CD4-positive, alpha-beta T cell (primary cell): Measurements from ENCODE around the gene MYH3. TPM values are rescaled to one million over a fixed set of nuclear protein-coding genes. Genes with fewer than 3 reads are reported as not detected.

Experiments
- ATAC-seq: fragments of 200-7000 bp; cut with Tn5 transposase; one replicate; pipeline ENCODE4 v1.10.0; 2022; ENCODE audit warnings: mild to moderate bottlenecking; ENCODE audit not compliant: poor library complexity
- CTCF ChIA-PET: fragments of 350-600 bp; sonication (Branson Sonifier 250); formaldehyde crosslinking; loops from one replicate; lab custom pipeline; 2021; ENCODE audit warnings: antibody characterized with exemption, inconsistent platforms; lab: Charles Lee
- POLR2A ChIA-PET: fragments of 350-600 bp; sonication (Branson Sonifier 250); formaldehyde crosslinking; loops from one replicate; lab custom pipeline; 2021; ENCODE audit warnings: antibody characterized with exemption, inconsistent platforms; lab: Charles Lee
- DNase-seq, 14 experiments: peaks; one replicate each; pipeline ENCODE4 v3.0.0-alpha.2; 2013 to 2020; ENCODE audit warnings: mixed read lengths in 2 of 14
- H3K27ac ChIP-seq, 2 donors: one replicate each; pipeline versions ENCODE4 v1.5.1 to v1.7.0; 2013; ENCODE audit warnings: low read length in 2 of 2, low read depth in 1 of 2, mild to moderate bottlenecking in 1 of 2
- H3K27me3 ChIP-seq, 2 experiments: 1 replicate in 1 of 2; 2 replicates in 1 of 2; pipeline versions ENCODE4 v1.6.1 to v1.7.0; 2013; ENCODE audit warnings: low read length in 2 of 2, control low read depth in 1 of 2, mild to moderate bottlenecking in 1 of 2, moderate library complexity in 1 of 2; ENCODE audit not compliant: insufficient read depth in 2 of 2, control insufficient read depth in 1 of 2
- H3K36me3 ChIP-seq: one replicate; pipeline ENCODE4 v1.6.1; 2013; ENCODE audit warnings: low read length, control low read depth; ENCODE audit not compliant: insufficient read depth
- H3K4me1 ChIP-seq: one replicate; pipeline ENCODE4 v1.6.1; 2013; ENCODE audit warnings: low read length, control low read depth; ENCODE audit not compliant: insufficient read depth
- H3K4me3 ChIP-seq: one replicate; pipeline ENCODE4 v1.5.1; 2013; ENCODE audit warnings: mild to moderate bottlenecking, low read length, moderate library complexity
- H3K9me3 ChIP-seq, 2 experiments: 1 replicate in 1 of 2; 2 replicates in 1 of 2; pipeline versions ENCODE4 v1.6.1 to v1.7.0; 2013; ENCODE audit warnings: low read length in 2 of 2, mild to moderate bottlenecking in 2 of 2, control low read depth in 1 of 2, moderate library complexity in 1 of 2; ENCODE audit not compliant: control insufficient read depth in 1 of 2, insufficient read depth in 1 of 2
- H3K27ac Mint-ChIP-seq: one replicate; pipeline ENCODE4 v1.8.0; 2020; ENCODE audit warnings: mixed read lengths
- H3K27me3 Mint-ChIP-seq: one replicate; pipeline ENCODE4 v1.8.0; 2021; ENCODE audit warnings: mixed read lengths
- H3K36me3 Mint-ChIP-seq: one replicate; pipeline ENCODE4 v1.8.0; 2021; ENCODE audit warnings: low read depth, mixed read lengths
- H3K4me1 Mint-ChIP-seq: one replicate; pipeline ENCODE4 v1.8.0; 2021; ENCODE audit warnings: low read depth, mixed read lengths
- H3K4me3 Mint-ChIP-seq: one replicate; pipeline ENCODE4 v1.8.0; 2020; ENCODE audit warnings: mild to moderate bottlenecking, mixed read lengths
- H3K9me3 Mint-ChIP-seq: one replicate; pipeline ENCODE4 v1.8.0; 2020; ENCODE audit warnings: mixed read lengths
- CTCF ChIP-seq: fragments of 200-600 bp; IDR thresholded peaks from one replicate; pipeline ENCODE4 v1.8.0; 2022; ENCODE audit warnings: antibody characterized with exemption, mild to moderate bottlenecking
- intact Hi-C, 2 experiments: fragments of 100-400 bp; cut with DNase I in 1 of 2; cut with micrococcal nuclease in 1 of 2; formaldehyde crosslinking; loops; one replicate each; pipeline versions ENCODE4 v1.15.1 to v1.9.0; 2023 to 2025; cut with DNase I, micrococcal nuclease
- total RNA-seq, 174 experiments: library from RNA in 2 of 174; stranded (reverse) in 2 of 174; gene quantifications; one replicate each; pipeline ENCODE4 v1.2.3 and lab custom pipeline; 2021 to 2026

Gene MYH3
- total RNA-seq, 2 experiments from 2014 or later: 5.4 to 5.6 TPM

- no peak for TF ChIP-seq CTCF
- DNase-seq (no peak), ATAC-seq (no peak)
- Mint-ChIP-seq H3K4me1 (no peaks in the 10 kb centered on the region), H3K27ac (no peak overlapping the region), H3K9me3 (no peaks in the 10 kb centered on the region), H3K4me3 (no peak overlapping the region), H3K36me3 (peaks cover 8% of the 10 kb centered on the region), H3K27me3 (no peaks in the 10 kb centered on the region)
- ChIA-PET CTCF (no interaction called here), POLR2A (no interaction called here)
- no peaks in the 10 kb centered on the region for H3K36me3 ChIP-seq
- H3K27ac ChIP-seq: no peak overlapping the region
- H3K27me3 ChIP-seq: peaks cover 0 to 2% of the 10 kb centered on the region in 2 experiments
- intact Hi-C loops: no loop called here
- H3K9me3 ChIP-seq: no peaks in the 10 kb centered on the region
- no peaks in the 10 kb centered on the region for H3K4me1 ChIP-seq
- no peak overlapping the region for H3K4me3 ChIP-seq
Observed at GRCh38 chr17:10624969-10625368, 32.1 kb downstream of the MYH3 start.

GRCh38 chr17:10623737-10624338, 33.3 kb downstream of the MYH3 start:
- H3K27me3 Mint-ChIP-seq: no peaks in the 10 kb centered on the region
- H3K36me3 ChIP-seq: no peaks in the 10 kb centered on the region
- no peaks in the 10 kb centered on the region for H3K9me3 Mint-ChIP-seq
- no peaks in the 10 kb centered on the region for H3K9me3 ChIP-seq
- H3K27me3 ChIP-seq: peaks cover 0 to 2% of the 10 kb centered on the region in 2 experiments
- H3K27ac ChIP-seq: no peak overlapping the region
- no peaks in the 10 kb centered on the region for H3K4me1 Mint-ChIP-seq
- H3K4me3 Mint-ChIP-seq: no peak overlapping the region
- TF ChIP-seq CTCF: no peak
- no peak overlapping the region for H3K27ac Mint-ChIP-seq
- ChIA-PET CTCF (no interaction called here), POLR2A (no interaction called here)
- no peak for ATAC-seq
- intact Hi-C loops: no loop called here
- no peak overlapping the region for H3K4me3 ChIP-seq
- peaks cover 8% of the 10 kb centered on the region for H3K36me3 Mint-ChIP-seq
- DNase-seq: no peak
- no peaks in the 10 kb centered on the region for H3K4me1 ChIP-seq

- DNase-seq: no peak
- CTCF ChIA-PET: no interaction called here
- no peak for TF ChIP-seq CTCF
- H3K4me3 ChIP-seq: no peak overlapping the region
- no peak overlapping the region for H3K27ac Mint-ChIP-seq
- H3K36me3 ChIP-seq: no peaks in the 10 kb centered on the region
- H3K4me1 Mint-ChIP-seq: no peaks in the 10 kb centered on the region
- peaks cover 3% of the 10 kb centered on the region for H3K27me3 Mint-ChIP-seq
- no peaks in the 10 kb centered on the region for H3K9me3 ChIP-seq
- intact Hi-C loops: no loop called here
- H3K4me3 Mint-ChIP-seq: no peak overlapping the region
- H3K27me3 ChIP-seq: peaks cover 0 to 2% of the 10 kb centered on the region in 2 experiments
- POLR2A ChIA-PET: no interaction called here
- H3K9me3 Mint-ChIP-seq: no peaks in the 10 kb centered on the region
- H3K4me1 ChIP-seq: no peaks in the 10 kb centered on the region
- peaks cover 1% of the 10 kb centered on the region for H3K36me3 Mint-ChIP-seq
- H3K27ac ChIP-seq: no peak overlapping the region
- ATAC-seq: no peak
Observed at GRCh38 chr17:10622617-10623485, 34.3 kb downstream of the MYH3 start.
